PC-3 (cell line): ENCODE data around the gene ATP6V1G3. TPM values are rescaled to one million over a fixed set of nuclear protein-coding genes. Genes with fewer than 3 reads are reported as not detected.

Experiments used
- ATAC-seq: fragments of 200-7000 bp; cut with Tn5 transposase; 2 replicates; pipeline ENCODE4 v1.9.1; 2020; ENCODE audit warnings: mild to moderate bottlenecking, moderate library complexity
- BruUV-seq: library from RNA; stranded (reverse); fragments of 400-500 nt; replicated peaks from 2 replicates; lab custom pipeline; 2021; lab: Mats Ljungman, UMichigan
- CTCF ChIA-PET: fragments of 300-600 bp; sonication (Branson Sonifier 250); formaldehyde crosslinking; loops from one replicate; lab custom pipeline; 2022; ENCODE audit warnings: antibody characterized with exemption; lab: Charles Lee
- POLR2A ChIA-PET: fragments of 300-600 bp; sonication (Branson Sonifier 250); formaldehyde crosslinking; loops from one replicate; lab custom pipeline; 2022; ENCODE audit warnings: antibody characterized with exemption; ENCODE audit not compliant: unreplicated experiment; lab: Charles Lee
- DNase-seq: peaks from one replicate; pipeline ENCODE4 v3.0.0-alpha.2; 2015
- H2AFZ ChIP-seq: fragments of 300-600 bp; sonication (generic); 2 replicates; pipeline ENCODE4 v1.6.0; 2016; ENCODE audit warnings: antibody characterized with exemption, low read length
- H3F3A ChIP-seq: fragments of 300-600 bp; sonication (generic); one replicate; pipeline ENCODE4 v1.6.0; 2017; ENCODE audit warnings: antibody characterized with exemption, low read length, control low read depth, mild to moderate bottlenecking; ENCODE audit not compliant: unreplicated experiment
- H3K27ac ChIP-seq: fragments of 300-600 bp; sonication (generic); 2 replicates; pipeline ENCODE4 v1.5.1; 2016; ENCODE audit warnings: mild to moderate bottlenecking, low read length
- H3K27me3 ChIP-seq: fragments of 300-600 bp; sonication (generic); 2 replicates; pipeline ENCODE4 v1.6.1; 2016; ENCODE audit warnings: low read length, mixed read lengths
- H3K36me3 ChIP-seq: fragments of 300-600 bp; sonication (generic); 2 replicates; pipeline ENCODE4 v1.6.1; 2016; ENCODE audit warnings: low read depth, mixed run types, low read length, mixed read lengths
- H3K4me1 ChIP-seq: fragments of 300-600 bp; sonication (generic); 2 replicates; pipeline ENCODE4 v1.5.1; 2016; ENCODE audit warnings: low read length; ENCODE audit not compliant: insufficient read depth
- H3K4me2 ChIP-seq: fragments of 300-600 bp; sonication (generic); 2 replicates; pipeline ENCODE4 v1.6.0; 2016; ENCODE audit warnings: low read length
- H3K4me3 ChIP-seq: fragments of 300-600 bp; sonication (generic); 2 replicates; pipeline ENCODE4 v1.5.1; 2016; ENCODE audit warnings: mild to moderate bottlenecking, low read length, mixed read lengths
- H3K79me2 ChIP-seq: fragments of 300-600 bp; sonication (generic); 2 replicates; pipeline ENCODE4 v1.6.1; 2017; ENCODE audit warnings: low read length, mixed read lengths
- H3K9ac ChIP-seq: fragments of 300-600 bp; sonication (generic); 2 replicates; pipeline ENCODE4 v1.6.0; 2016; ENCODE audit warnings: mild to moderate bottlenecking, low read length
- H3K9me2 ChIP-seq: fragments of 300-600 bp; sonication (generic); replicated peaks from 2 replicates; pipeline ENCODE4 v1.6.1; 2016; ENCODE audit warnings: mixed run types, low read length, mixed read lengths
- H3K9me3 ChIP-seq: fragments of 300-600 bp; sonication (generic); 2 replicates; pipeline ENCODE4 v1.6.1; 2016; ENCODE audit warnings: low read length, mixed read lengths
- H4K20me1 ChIP-seq: fragments of 300-600 bp; sonication (generic); 2 replicates; pipeline ENCODE4 v1.6.1; 2016; ENCODE audit warnings: low read length, mixed read lengths
- EZH2 ChIP-seq: fragments of 300-600 bp; sonication (generic); IDR thresholded peaks from one replicate; pipeline ENCODE4 v1.6.1; 2017; ENCODE audit warnings: antibody characterized with exemption, mild to moderate bottlenecking, low read length; ENCODE audit not compliant: unreplicated experiment
- EZH2phosphoT487 ChIP-seq: fragments of 300-600 bp; sonication (generic); IDR thresholded peaks from 2 replicates; pipeline ENCODE4 v1.6.1; 2018; ENCODE audit warnings: mild to moderate bottlenecking, antibody characterized with exemption, low read length, borderline replicate concordance
- intact Hi-C: fragments of 100-400 bp; cut with micrococcal nuclease; formaldehyde crosslinking; loops from 2 replicates; pipeline ENCODE4 v1.9.0; 2023
- total RNA-seq: library from RNA; depleted of rRNA; stranded (reverse); fragments of >200 nt; gene quantifications from 2 replicates; pipeline ENCODE4 v1.2.3, GENCODE V29; 2014
- TF ChIP-seq, protein P1 (sequence below): fragments of 300-600 bp; sonication (generic); conservative IDR thresholded peaks from 2 replicates; pipeline ENCODE4 v1.5.1; 2017; ENCODE audit warnings: antibody characterized with exemption, low read depth, mild to moderate bottlenecking, low read length

ATP6V1G3 gene
- total RNA-seq, 1 experiment from 2014 or later: not detected

DNA sequence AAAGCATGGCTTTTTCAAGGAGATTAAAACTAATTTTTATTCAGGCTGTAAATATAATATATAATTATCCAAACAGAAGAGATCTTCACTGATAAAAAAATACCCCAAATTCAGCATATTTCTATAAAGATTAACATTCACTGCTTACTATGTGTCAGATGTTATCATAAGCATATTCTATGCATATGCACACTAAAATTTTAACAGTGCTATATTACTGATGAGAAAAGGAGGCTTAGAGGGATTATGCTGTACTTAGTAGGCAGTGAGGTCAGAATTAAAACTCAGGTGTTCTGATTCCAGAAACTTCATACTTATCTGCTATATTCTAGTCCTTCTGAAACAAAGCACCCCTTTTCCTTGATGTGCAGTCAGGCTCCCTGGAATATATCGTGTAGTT is 33.8 kb upstream of the ATP6V1G3 start:
- Histone ChIP-seq H3K9me3 (no peaks in the 10 kb centered on the region), H4K20me1 (no peaks in the 10 kb centered on the region), H3K36me3 (no peaks in the 10 kb centered on the region), H3K27me3 (no peaks in the 10 kb centered on the region), H3K9me2 (no peaks in the 10 kb centered on the region), H3K79me2 (no peaks in the 10 kb centered on the region), H3K4me1 (peaks cover 22% of the 10 kb centered on the region), H3K4me2 (no peak overlapping the region), H3K4me3 (no peak overlapping the region), H2AFZ (no peak overlapping the region), H3K27ac (no peak overlapping the region), H3K9ac (no peak overlapping the region), H3F3A (no peaks in the 10 kb centered on the region)
- intact Hi-C loops: no loop called here
- ChIA-PET CTCF (no interaction called here), POLR2A (no interaction called here)
- ATAC-seq (no peak), DNase-seq (no peak)
- no TSS peak for BruUV-seq
- TF ChIP-seq, protein P1, sequence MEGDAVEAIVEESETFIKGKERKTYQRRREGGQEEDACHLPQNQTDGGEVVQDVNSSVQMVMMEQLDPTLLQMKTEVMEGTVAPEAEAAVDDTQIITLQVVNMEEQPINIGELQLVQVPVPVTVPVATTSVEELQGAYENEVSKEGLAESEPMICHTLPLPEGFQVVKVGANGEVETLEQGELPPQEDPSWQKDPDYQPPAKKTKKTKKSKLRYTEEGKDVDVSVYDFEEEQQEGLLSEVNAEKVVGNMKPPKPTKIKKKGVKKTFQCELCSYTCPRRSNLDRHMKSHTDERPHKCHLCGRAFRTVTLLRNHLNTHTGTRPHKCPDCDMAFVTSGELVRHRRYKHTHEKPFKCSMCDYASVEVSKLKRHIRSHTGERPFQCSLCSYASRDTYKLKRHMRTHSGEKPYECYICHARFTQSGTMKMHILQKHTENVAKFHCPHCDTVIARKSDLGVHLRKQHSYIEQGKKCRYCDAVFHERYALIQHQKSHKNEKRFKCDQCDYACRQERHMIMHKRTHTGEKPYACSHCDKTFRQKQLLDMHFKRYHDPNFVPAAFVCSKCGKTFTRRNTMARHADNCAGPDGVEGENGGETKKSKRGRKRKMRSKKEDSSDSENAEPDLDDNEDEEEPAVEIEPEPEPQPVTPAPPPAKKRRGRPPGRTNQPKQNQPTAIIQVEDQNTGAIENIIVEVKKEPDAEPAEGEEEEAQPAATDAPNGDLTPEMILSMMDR: no peak
- no peak for TF ChIP-seq EZH2phosphoT487
- no peak for TF ChIP-seq EZH2

DNA sequence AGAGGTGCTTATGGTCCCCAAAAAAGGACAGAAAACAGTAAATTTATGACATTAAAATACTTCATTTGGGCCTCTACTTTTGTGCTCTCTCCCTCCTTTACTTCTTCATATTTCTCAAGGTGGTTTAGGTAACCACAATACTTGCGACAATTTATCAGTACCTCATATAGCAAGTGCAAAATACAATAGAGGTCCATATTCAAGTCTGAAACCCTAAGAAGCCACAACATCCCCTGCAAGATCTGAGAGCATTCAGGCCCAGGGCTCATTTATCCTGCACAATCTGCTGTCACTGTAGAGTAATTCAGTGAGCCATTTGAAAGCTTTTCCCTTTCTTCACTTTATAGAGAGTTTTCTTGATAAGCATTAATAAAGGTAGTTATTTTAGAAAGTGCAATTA is 24.2 kb upstream of the ATP6V1G3 start:
- Histone ChIP-seq H3K79me2 (no peaks in the 10 kb centered on the region), H3K27me3 (no peaks in the 10 kb centered on the region), H3K9me2 (no peaks in the 10 kb centered on the region), H3K4me2 (no peak overlapping the region), H3F3A (no peaks in the 10 kb centered on the region), H3K9ac (no peak overlapping the region), H3K9me3 (no peaks in the 10 kb centered on the region), H3K4me1 (peaks cover 7% of the 10 kb centered on the region; the same call in 1 of the 2 replicates), H4K20me1 (no peaks in the 10 kb centered on the region), H3K4me3 (no peak overlapping the region), H3K27ac (no peak overlapping the region), H3K36me3 (no peaks in the 10 kb centered on the region), H2AFZ (no peak overlapping the region)
- TF ChIP-seq, protein P1: no peak
- TF ChIP-seq EZH2phosphoT487: no peak
- no peak for TF ChIP-seq EZH2
- no peak for DNase-seq
- ChIA-PET POLR2A (no interaction called here), CTCF (no interaction called here)
- intact Hi-C loops: no loop called here
- ATAC-seq: no peak
- BruUV-seq: no TSS peak

DNA sequence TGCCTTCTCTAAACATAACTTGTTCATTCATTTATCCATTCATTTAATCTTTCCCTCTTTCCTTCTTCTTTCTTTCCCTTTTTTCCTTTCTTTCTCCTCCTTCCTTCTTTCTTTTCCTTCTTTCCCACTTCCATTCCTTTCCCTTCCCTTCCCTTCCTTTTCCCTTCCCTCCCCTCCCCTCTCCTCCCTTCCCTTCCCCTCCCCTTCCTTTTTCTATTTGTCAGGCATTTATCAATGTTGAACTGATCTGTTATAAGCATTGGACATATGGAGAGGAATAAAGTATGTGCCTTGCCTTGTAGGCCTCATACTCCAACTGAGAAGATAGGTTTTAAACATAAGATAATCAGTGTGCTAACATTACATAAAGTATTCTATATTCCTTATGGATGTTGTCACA is 23.7 kb upstream of the ATP6V1G3 start:
- no peak overlapping the region for H3K9ac ChIP-seq
- H3K27me3 ChIP-seq: no peaks in the 10 kb centered on the region
- intact Hi-C loops: no loop called here
- no peaks in the 10 kb centered on the region for H3F3A ChIP-seq
- no peak overlapping the region for H3K27ac ChIP-seq
- ATAC-seq: no peak
- H3K9me2 ChIP-seq: no peaks in the 10 kb centered on the region
- H2AFZ ChIP-seq: no peak overlapping the region
- peaks cover 7% of the 10 kb centered on the region; the same call in 1 of the 2 replicates for H3K4me1 ChIP-seq
- no peak overlapping the region for H3K4me3 ChIP-seq
- no peaks in the 10 kb centered on the region for H3K79me2 ChIP-seq
- no peaks in the 10 kb centered on the region for H4K20me1 ChIP-seq
- DNase-seq: no peak
- TF ChIP-seq, protein P1: no peak
- no peak for TF ChIP-seq EZH2phosphoT487
- no peak for TF ChIP-seq EZH2
- H3K9me3 ChIP-seq: no peaks in the 10 kb centered on the region
- no peaks in the 10 kb centered on the region for H3K36me3 ChIP-seq
- CTCF ChIA-PET: no interaction called here
- BruUV-seq: no TSS peak
- POLR2A ChIA-PET: no interaction called here
- no peak overlapping the region for H3K4me2 ChIP-seq
